ENCODE data around the gene MCF2L.
"Not testable (repeated sequence)": the region's sequence is repeated elsewhere in the genome, so short reads cannot be mapped to it uniquely, and the experiment has no call there.

Gene MCF2L, protein sequence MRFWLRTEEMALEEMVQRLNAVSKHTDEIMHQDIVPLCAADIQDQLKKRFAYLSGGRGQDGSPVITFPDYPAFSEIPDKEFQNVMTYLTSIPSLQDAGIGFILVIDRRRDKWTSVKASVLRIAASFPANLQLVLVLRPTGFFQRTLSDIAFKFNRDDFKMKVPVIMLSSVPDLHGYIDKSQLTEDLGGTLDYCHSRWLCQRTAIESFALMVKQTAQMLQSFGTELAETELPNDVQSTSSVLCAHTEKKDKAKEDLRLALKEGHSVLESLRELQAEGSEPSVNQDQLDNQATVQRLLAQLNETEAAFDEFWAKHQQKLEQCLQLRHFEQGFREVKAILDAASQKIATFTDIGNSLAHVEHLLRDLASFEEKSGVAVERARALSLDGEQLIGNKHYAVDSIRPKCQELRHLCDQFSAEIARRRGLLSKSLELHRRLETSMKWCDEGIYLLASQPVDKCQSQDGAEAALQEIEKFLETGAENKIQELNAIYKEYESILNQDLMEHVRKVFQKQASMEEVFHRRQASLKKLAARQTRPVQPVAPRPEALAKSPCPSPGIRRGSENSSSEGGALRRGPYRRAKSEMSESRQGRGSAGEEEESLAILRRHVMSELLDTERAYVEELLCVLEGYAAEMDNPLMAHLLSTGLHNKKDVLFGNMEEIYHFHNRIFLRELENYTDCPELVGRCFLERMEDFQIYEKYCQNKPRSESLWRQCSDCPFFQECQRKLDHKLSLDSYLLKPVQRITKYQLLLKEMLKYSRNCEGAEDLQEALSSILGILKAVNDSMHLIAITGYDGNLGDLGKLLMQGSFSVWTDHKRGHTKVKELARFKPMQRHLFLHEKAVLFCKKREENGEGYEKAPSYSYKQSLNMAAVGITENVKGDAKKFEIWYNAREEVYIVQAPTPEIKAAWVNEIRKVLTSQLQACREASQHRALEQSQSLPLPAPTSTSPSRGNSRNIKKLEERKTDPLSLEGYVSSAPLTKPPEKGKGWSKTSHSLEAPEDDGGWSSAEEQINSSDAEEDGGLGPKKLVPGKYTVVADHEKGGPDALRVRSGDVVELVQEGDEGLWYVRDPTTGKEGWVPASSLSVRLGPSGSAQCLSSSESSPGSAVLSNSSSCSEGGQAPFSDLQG

DNA sequence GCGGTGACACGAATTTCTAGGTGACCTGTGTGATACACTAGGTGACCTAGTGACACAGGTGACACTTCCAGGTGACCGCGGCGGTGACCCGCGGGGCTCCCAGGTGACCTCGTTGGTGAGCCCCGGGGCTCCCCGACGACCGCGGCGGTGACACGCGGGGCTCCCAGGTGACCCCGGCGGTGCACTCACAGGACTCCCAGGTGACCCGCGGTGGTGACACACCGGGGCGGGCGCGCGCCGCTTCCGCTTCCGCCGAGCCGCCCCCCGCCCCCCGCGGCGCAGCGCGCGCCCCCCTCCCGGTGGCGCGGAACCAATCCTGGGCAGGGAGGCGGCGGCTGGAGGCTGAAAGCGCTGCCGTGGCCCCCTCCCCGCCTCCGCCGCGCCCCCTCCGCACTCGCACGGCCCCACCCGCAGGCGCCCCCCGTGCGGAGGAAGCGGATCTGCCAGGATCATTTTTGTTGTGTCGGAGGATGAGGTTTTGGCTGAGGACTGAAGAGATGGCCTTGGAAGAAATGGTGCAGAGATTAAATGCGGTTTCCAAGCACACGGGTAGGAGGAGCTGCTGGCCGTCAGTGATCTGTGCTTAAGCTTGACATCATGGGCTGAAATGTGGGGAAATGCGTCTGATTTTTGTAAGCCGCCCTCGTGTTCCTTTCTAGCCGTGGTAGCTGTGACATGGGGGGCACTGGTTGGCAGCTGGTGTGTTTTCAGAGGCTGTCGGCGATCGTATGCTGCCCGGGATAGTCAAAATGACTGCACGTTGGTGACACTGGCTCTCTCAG is at the start of gene MCF2L:
TSS of gene MCF2L (plus strand) at position 305 of the 782 bp plus-strand sequence. CDS start at position 471, 166 bp downstream.
- DNase-seq (ENCODE audit: low read depth, low spot score), result no peak

DNA sequence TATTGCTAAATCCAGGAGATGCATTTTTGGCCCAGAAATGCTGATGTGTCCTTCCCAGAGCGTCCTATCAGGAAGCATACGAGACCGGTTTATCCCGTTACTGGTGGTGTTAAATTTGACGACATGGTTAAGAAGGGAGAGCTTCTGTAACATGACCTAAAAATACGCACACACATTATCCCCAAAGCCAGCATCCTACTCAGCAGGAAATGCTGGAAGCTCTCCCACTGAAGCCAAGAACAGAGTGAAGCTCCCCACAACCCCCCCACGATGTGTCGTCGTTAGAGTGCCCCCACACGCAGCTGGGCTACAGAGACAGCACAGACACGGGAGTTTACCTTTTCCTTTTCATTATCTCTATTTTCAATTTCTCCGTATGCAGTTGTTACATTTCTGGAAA is 45.1 kb upstream of the MCF2L start:
- DNase-seq (ENCODE audit: low read depth, low spot score), result no peak

DNA sequence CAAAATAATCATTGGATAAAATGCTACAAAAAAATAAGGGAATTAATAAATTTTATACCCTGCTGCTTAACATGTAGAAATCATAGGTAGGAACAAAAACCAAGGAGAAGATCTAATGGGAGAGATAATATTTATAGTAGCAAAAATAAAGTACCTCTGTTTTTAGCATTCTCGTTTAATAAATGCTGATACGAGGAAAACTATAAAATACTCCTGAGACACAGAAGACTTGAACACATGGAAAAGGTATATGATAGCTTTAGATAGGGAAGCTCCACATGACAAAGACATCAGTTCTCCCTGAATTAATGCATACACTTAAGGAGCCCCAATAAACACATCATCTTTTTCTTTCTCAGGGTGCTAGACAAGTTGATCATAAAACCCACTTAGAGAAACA is 44.6 kb upstream of the MCF2L start:
- DNase-seq (ENCODE audit: low read depth, low spot score), result no peak

DNA sequence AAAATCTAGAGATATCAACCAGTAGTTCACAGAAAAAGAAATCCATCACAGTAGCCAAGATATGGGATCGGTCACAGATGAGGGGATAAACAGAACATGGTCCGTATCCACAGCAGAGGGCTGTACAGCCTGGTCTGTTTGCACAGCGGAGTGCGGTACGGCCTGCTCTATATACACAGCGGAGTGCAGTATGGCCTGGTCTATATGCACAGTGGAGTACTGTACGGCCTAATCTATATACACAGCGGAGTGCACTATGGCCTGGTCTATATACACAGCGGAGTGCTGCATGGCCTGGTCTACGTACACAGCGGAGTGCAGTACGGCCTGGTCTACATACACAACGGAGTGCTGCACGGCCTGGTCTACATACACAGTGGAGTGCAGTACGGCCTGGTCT is 43.0 kb upstream of the MCF2L start:
- DNase-seq (ENCODE audit: low read depth, low spot score), result no peak

DNA sequence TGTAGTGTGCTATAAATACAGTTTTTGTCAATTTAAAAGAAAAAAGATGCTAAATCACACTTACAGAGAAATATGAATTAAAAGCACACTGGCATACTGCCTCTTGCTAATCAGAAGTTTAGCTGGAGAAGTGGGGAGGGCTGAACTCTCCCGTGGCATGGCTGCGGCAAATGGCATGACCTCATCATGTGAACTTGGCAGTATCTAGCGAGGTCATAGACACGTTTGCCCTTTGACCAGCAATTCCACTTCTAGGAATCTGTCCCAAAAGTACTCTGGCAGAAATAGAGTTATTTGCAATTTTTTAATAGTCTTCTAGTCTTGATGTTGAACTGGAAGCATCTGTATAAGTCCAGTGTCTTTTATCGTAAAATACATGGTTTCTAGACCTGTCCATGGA is 42.0 kb upstream of the MCF2L start:
- no peak for DNase-seq (ENCODE audit: low read depth, low spot score)

DNA sequence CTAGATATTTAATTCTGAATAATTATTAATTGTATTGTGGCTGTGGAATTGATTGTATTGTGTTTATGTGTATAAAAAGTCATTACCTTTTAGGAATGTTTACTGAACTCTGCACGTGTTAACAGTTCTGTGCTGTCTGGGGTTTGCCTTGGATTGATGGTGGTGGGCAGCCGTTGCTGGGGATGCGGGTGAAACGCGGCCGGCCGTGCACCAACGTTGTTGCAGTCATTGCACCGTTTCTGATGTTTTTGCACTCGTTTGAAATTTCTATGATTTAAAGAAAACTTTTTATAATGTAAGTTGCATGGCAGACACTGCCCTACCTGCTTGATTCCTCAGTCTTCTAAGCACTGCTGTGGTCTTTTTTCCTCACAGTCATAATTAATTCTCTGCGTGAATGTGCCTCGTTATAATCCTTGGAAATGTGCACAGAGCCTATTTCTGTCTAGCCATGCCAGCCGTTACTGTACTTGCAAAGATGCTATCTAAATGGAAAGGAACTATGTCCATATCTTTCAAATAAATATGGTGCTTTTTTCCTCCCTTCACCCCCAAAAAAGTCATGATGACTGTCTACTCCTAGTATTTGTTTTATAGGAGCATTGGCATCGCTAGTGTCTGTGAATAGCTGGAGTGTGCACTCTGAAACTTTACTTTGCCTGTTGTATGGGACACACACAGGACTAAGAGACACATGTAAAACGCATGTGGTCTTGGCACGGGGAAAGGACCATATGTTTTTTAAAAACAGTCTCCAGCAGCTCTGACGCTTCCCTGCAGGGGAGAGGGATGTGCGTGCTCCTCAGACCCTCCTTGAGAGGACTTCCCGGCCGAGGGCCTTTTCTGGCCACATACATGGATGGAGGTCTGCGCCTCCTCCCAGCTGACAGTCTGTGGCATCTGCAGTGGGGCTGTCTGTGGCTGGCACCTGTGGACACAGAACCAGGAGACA is 40.7 kb upstream of the MCF2L start:
- DNase-seq (ENCODE audit: low read depth, low spot score), result no peak

DNA sequence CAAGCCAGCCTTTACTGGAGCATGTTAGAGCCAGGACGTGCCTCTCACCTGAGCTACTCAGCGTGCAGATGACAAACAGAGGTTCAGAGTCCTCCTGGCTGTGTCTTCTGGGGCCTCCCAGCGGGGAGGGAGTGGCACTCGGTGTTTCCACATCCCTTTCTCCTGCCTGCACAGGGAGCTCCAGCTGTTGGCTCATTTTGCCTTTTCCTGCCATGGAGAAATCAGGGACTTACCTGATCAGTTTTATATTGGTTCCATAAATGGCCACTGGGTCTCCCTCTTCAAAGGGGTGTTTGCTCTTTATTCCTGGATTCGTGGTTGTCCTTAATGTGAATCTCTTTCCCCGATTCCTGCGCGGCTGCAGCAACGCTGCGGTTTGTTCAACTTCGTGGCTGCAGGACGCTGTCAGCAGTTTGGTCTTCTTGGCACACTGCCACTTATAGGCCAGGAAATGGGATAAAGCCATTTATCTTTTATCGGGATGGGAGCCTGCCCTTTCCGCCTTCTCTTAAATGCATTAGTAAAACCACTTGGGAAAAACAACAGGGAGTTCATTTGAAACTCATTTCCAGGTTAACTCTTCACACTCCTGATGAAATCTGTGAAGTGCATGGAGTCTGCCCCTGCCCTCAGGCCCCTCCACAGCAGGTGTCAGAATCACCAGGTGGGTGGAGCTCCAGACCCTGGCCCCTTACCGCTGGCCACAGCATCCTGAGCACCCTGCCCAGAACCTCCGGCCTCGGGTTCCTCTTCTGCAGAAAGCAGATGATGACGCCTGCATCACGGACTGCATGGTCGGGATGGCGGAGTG is 39.8 kb upstream of the MCF2L start:
- no peak for DNase-seq (ENCODE audit: low read depth, low spot score)

DNA sequence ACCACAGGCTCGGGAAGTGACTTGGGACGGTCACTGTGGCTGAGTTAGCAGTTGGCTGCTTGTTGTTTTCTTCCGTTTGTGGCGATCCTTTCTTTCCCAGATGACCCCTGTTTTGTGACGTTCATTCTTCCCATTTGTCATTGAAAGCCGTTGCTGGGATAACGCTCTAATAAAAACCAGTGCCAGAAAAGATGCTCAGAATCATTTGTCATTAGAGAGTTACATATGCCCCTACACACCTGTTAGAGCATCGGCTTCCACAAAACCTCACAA is 39.3 kb upstream of the MCF2L start:
- no peak for DNase-seq (ENCODE audit: low read depth, low spot score)

DNA sequence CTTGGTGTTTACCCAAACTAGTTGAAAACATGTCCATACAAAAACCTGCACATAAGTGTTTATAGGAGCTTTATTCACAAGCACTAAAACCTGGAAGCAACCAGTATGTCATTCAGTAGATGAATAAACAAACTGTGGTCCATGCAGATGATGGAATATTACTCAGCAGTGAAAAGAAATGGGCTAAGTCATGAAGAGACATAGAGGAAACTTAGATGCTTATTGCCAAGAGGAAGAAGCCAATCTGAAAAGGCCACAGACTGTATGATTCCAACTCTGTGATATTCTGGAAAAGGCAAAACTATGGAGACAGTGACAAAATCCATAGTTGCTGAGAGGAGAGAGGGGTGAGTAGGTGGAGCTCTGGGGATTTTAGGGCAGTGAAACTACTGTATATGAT is 38.8 kb upstream of the MCF2L start:
- no peak for DNase-seq (ENCODE audit: low read depth, low spot score)

DNA sequence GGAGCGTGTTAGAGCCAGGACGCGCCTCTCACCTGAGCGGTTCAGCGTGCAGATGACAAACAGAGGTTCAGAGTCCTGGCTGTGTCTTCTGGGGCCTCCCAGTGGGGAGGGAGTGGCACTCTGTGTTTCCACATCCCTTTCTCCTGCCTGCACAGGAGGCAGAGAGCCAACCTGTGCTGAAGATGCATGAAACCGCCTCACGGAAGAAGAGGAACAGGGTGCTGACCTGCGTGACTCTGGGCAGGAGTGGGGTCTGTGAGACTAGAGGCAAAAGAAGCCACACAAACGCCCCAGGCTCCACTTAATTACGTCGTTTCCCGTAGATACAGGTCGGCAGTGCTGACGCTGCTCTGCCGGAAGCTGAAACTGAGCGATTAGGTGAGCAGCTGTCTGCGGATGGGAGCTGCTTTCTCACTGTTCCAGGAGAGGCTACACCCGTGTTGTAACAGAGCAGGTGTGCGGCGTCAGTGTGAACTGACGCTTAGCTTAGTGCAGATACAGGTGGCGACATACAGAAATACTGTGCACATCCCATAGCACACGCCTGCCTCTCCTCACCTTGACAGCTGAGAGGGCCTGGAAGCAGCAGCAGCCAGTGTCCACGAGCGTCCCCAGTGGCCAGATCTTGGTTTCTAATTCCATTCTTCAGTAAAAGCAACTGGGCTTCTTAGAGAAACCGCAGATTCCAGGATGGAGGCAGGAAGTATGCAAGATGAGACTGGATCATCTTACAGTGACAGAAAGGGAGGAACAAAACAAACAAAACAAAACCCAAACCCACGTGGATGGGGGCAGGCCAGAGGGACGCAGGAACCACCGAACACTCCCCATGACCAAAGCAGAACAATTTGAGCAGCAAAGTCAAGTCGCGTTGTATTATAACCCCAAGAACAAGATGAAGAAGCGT is 37.7 kb upstream of the MCF2L start:
- peak; percentile 55 for DNase-seq (ENCODE audit: low read depth, low spot score)

DNA sequence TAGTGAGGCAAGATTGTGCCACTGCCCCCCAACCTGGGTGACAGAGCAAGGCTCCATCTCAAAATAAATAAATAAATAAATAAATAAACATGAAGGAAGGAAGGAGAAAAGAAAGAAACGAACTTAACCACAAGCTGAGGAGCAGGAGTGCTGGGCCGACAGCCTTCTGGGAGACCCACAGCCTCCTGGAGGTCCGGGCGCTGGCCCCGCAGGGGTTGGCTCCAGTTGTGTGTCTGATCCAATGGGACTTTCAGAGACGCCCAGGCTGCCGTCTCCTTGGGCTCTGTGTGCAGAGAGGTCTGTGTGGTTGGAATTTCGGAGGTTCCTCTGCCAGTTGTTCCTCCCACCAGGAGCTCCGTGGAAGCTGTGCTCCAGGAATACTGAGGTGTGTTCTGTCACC is 36.0 kb upstream of the MCF2L start:
- DNase-seq (ENCODE audit: low read depth, low spot score), result no peak

DNA sequence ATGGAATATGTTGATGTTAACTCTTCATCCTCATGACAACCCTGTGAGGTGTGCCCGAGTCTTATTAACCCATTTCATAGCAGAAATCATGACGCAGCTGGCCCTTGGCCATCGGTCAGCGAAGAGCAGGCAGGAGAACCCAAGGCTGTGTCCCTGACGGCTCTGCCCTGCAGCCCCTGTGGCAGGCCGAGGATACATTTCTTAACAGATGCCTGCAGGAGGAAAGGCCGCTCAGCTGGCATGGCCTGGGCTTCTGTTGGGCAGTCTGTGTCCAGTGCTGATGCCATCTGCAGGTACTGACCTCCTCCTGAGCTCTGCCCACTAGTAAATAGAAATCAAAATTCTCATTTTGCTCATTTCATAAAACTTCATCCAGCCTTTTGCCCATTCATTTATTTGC is 35.4 kb upstream of the MCF2L start:
- DNase-seq (ENCODE audit: low read depth, low spot score), result no peak

DNA sequence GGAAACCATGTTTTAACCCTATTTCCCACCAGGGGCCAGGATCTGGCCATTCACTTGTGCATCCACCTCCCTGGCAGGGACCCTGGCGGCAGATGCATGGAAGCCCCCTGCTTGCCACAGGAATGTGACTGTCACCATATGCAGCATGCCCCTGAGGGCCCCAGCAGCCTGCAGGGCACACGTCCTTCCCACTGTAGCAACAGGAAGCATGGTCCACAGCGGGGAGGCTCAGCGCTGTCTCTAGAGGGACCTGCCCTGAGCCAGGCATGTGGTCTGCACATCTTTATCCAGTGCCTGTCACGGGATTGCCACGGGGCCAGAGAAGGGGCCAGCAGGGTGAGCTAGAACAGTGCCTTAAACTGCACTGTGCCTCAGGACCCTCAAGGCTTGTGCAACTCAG is 34.9 kb upstream of the MCF2L start:
- no peak for DNase-seq (ENCODE audit: low read depth, low spot score)

DNA sequence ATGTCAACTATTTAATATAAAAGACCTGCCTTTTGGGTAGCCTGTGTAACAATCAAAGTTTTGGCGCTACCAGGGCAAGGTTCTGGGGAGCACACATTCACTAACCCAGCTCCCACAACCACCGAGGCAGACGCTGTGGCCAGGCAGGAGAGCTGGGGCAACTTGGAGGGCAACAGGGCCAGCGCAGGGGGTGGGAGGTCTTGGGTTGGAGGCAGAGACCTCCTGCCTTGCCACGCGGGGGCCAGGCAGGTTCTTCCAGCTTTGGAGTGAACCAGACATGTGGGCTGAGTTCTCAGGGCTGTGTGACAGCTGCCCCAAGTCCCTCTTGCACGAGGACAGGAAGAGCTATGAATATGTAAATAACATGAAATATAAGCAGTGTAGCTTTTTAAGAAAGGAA is 30.3 kb upstream of the MCF2L start:
- no peak for DNase-seq (ENCODE audit: low read depth, low spot score)

DNA sequence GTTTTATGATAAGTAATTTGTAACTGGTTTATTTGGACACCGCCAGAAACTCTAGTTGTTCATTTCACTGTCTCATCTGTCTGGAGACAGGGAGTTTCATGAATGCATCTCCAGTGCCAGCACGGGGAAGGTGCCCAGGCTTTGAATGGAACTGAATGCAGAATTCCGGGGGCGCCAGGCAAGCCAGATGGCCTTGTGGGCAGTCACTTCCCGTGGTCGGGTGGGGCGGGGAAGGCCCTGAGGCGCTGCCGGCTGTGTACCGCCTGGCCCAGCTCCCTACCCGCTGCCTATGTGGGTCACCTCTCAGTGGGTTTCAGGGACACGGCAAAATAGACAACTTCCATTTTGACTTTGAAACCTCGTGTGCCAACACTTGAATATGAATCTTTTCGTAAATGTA is 28.8 kb upstream of the MCF2L start:
- no peak for DNase-seq (ENCODE audit: low read depth, low spot score)

DNA sequence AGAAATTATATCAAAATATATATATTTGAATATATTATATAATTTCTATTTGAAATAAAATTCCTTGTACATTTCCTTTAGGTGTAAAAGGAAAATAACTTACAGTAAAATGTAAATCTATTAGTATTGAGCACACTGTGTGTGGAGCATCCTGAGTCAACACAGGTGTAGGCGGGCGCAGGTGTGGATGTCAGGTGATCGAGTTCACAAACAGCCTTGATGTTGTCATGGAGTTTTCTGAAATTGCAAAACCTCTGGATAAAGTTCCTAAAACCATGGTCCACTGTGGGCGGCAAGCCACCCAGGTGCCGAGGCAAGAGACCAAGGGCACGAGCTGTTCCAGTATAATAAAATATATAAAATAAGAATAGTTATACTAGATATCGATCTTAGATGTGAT is 27.7 kb upstream of the MCF2L start:
- DNase-seq (ENCODE audit: low read depth, low spot score), result no peak

DNA sequence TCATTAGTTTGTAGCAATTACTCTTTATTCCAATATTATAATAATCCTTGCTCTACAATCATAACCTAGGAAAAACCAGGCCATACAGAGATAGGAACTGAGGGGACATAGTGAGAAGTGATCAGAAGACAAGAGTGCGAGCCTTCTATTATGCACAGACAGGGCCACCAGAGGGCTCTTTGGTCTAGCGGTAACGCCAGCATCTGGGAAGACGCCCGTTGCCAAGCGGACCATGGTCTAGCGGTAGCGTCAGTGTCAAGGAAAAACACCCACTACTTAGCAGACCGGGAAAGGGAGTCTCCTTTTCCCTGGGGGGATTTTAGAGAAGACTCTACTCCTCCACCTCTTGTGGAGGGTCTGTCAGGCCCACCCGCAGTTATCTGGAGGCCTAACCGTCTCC is 27.2 kb upstream of the MCF2L start:
- not testable (repeated sequence) for DNase-seq (ENCODE audit: low read depth, low spot score)

DNA sequence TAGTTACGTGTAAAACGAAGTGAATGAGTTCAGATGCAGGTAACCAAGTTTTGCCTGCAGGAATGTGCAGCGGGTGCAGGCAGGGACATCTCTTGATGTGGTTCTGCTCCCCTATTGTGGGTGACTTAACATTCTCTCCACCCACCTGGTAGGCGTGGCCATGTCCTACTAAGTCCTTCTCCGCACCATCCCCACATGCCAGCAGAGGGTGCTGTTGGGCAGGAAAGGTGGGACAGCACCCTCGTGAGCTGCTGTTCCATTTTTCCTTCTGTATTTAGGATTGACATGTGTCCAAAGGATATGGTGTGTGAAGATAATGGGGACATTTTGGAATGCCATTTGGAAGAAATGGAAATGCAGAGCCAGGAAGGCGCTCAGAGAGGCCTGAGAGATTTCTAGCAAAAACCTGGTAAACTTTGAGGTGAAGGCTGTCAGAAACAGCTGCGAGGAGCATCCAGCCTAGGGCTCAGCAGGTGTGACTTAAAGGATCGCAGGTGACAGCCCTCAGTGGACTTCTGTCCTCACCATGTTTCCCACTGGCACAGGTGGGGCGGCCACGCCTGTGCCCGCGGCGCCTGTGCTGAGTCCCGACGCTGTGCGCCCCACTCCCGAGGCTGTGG is 26.2 kb upstream of the MCF2L start:
- DNase-seq (ENCODE audit: low read depth, low spot score), result peak; percentile 91
